DND-41 (cell line): ENCODE results near the gene CANX.

ENCODE experiments used
- ATAC-seq: fragments of 200-7000 bp; cut with Tn5 transposase; 3 replicates; pipeline ENCODE4 v1.9.1; 2021; ENCODE audit warnings: low read depth; ENCODE audit not compliant: insufficient read depth
- DNase-seq: peaks from one replicate; pipeline ENCODE4 v3.0.0-alpha.2; 2020
- H2AFZ ChIP-seq: 2 replicates; pipeline ENCODE4 v1.6.0; 2012; ENCODE audit warnings: low read depth, low read length
- H3K27ac ChIP-seq: 2 replicates; pipeline ENCODE4 v1.5.1; 2012; ENCODE audit warnings: low read length, inconsistent platforms
- H3K27me3 ChIP-seq: fragments of 200-600 bp; sonication (generic); 2 replicates; pipeline ENCODE4 v1.6.0; 2012; ENCODE audit warnings: low read length, mild to moderate bottlenecking, inconsistent platforms; ENCODE audit not compliant: insufficient read depth, poor library complexity
- H3K36me3 ChIP-seq: 2 replicates; pipeline ENCODE4 v1.5.1; 2012; ENCODE audit warnings: low read length, inconsistent platforms; ENCODE audit not compliant: insufficient read depth
- H3K4me1 ChIP-seq: 2 replicates; pipeline ENCODE4 v1.5.1; 2012; ENCODE audit warnings: mild to moderate bottlenecking, low read length; ENCODE audit not compliant: insufficient read depth
- H3K4me2 ChIP-seq: 2 replicates; pipeline ENCODE4 v1.6.0; 2012; ENCODE audit warnings: mild to moderate bottlenecking, moderate library complexity, low read length, inconsistent platforms; ENCODE audit not compliant: insufficient read depth
- H3K4me3 ChIP-seq, 2 experiments: fragments of 200-600 bp in 1 of 2; shearing (Covaris generic) in 1 of 2; 2 replicates each; pipeline ENCODE4 v1.5.1; 2012 to 2016; ENCODE audit warnings: inconsistent platforms in 2 of 2, low read length in 2 of 2, mild to moderate bottlenecking in 2 of 2, low read depth in 1 of 2, moderate library complexity in 1 of 2
- H3K79me2 ChIP-seq: 2 replicates; pipeline ENCODE4 v1.6.0; 2012; ENCODE audit warnings: low read length, inconsistent platforms; ENCODE audit not compliant: insufficient read depth
- H3K9ac ChIP-seq: 2 replicates; pipeline ENCODE4 v1.6.0; 2012; ENCODE audit warnings: low read depth, mild to moderate bottlenecking, inconsistent platforms, low read length, moderate library complexity
- H3K9me3 ChIP-seq: 2 replicates; pipeline ENCODE4 v1.5.1; 2012; ENCODE audit warnings: low read length, moderate library complexity, mild to moderate bottlenecking, inconsistent platforms; ENCODE audit not compliant: insufficient read depth, severe bottlenecking
- H4K20me1 ChIP-seq: 2 replicates; pipeline ENCODE4 v1.6.0; 2012; ENCODE audit warnings: low read length; ENCODE audit not compliant: insufficient read depth
- CTCF ChIP-seq: IDR thresholded peaks from 2 replicates; pipeline ENCODE4 v1.5.1; 2012; ENCODE audit warnings: borderline replicate concordance, low read length, moderate library complexity, mild to moderate bottlenecking; ENCODE audit not compliant: poor library complexity, severe bottlenecking; ENCODE audit errors: extremely low read depth
- EZH2 ChIP-seq: IDR thresholded peaks from 3 replicates; pipeline ENCODE4 v1.6.1; 2012; ENCODE audit warnings: borderline replicate concordance, low read depth, mild to moderate bottlenecking, moderate library complexity, low read length, inconsistent platforms; ENCODE audit not compliant: severe bottlenecking

The CANX gene

GRCh38 chr5:179699616-179700237 is 960 bp downstream of the CANX start:
- Histone ChIP-seq H3K4me2 (peak overlapping the region; percentile 65), H3K36me3 (peaks cover 35% of the 10 kb centered on the region), H3K9ac (peak overlapping the region; percentile 98), H3K79me2 (peaks cover 71% of the 10 kb centered on the region), H4K20me1 (peaks cover 36% of the 10 kb centered on the region), H3K9me3 (no peaks in the 10 kb centered on the region), H3K27ac (peak overlapping the region; percentile 91), H3K4me3 (peak overlapping the region; percentile 77 to 93), H3K27me3 (no peaks in the 10 kb centered on the region), H2AFZ (peak overlapping the region; percentile 62; the same call in 1 of the 2 replicates), H3K4me1 (peaks cover 51% of the 10 kb centered on the region)
- TF ChIP-seq EZH2: no peak
- TF ChIP-seq CTCF: no peak
- ATAC-seq (no peak), DNase-seq (peak; percentile 25)

- H3K79me2 ChIP-seq: peaks cover 79% of the 10 kb centered on the region
- no peaks in the 10 kb centered on the region for H3K9me3 ChIP-seq
- no peak overlapping the region for H2AFZ ChIP-seq
- no peaks in the 10 kb centered on the region for H3K27me3 ChIP-seq
- TF ChIP-seq CTCF (no peak), EZH2 (no peak)
- DNase-seq (no peak), ATAC-seq (no peak)
- peaks cover 42% of the 10 kb centered on the region for H3K36me3 ChIP-seq
- H3K4me1 ChIP-seq: peaks cover 51% of the 10 kb centered on the region
- H3K27ac ChIP-seq: peak overlapping the region; percentile 55; the same call in 1 of the 2 replicates
- H3K4me2 ChIP-seq: peak overlapping the region; percentile 65
- peaks cover 37% of the 10 kb centered on the region for H4K20me1 ChIP-seq
- peak overlapping the region; percentile 77 to 93; a peak in 3 of 4 replicates for H3K4me3 ChIP-seq
- H3K9ac ChIP-seq: peak overlapping the region; percentile 98
These were observed 1.7 kb downstream of the CANX start for GRCh38 chr5:179700401-179700918.

GRCh38 chr5:179716286-179716685 is 17.5 kb downstream of the CANX start:
- no peak for TF ChIP-seq CTCF
- TF ChIP-seq EZH2: no peak
- Histone ChIP-seq H3K27me3 (no peaks in the 10 kb centered on the region), H3K4me1 (no peaks in the 10 kb centered on the region), H2AFZ (no peak overlapping the region), H4K20me1 (peaks cover 10% of the 10 kb centered on the region; the same call in 1 of the 2 replicates), H3K27ac (no peak overlapping the region), H3K9ac (no peak overlapping the region), H3K79me2 (peaks cover 51% of the 10 kb centered on the region), H3K9me3 (no peaks in the 10 kb centered on the region), H3K4me3 (no peak overlapping the region), H3K36me3 (peaks cover 87% of the 10 kb centered on the region), H3K4me2 (no peak overlapping the region)
- no peak; the same call in 2 of the 3 replicates for ATAC-seq
- no peak for DNase-seq
